AG04450 (cell line): Measurements from ENCODE around the gene ACACB. TPM values are rescaled to one million over a fixed set of nuclear protein-coding genes. Genes with fewer than 3 reads are reported as not detected.

ENCODE experiments used
- CTCF ChIA-PET: fragments of 300-600, 350-600 bp; formaldehyde crosslinking; extraction: SDS; loops from one replicate; lab custom pipeline; 2022; ENCODE audit warnings: antibody characterized with exemption, inconsistent platforms; lab: Charles Lee
- POLR2A ChIA-PET: fragments of 350-600 bp; formaldehyde crosslinking; extraction: SDS; loops from one replicate; lab custom pipeline; 2021; ENCODE audit warnings: antibody characterized with exemption, inconsistent platforms; lab: Yijun Ruan, JAX
- DNase-seq: peaks from one replicate; pipeline ENCODE4 v3.0.0-alpha.2; 2011; ENCODE audit warnings: low read depth, low spot score
- H3K27ac ChIP-seq: one replicate; pipeline ENCODE4 v1.5.1; 2012; ENCODE audit warnings: low read depth, low read length, control low read depth
- H3K27me3 ChIP-seq: one replicate; pipeline ENCODE4 v1.6.0; 2012; ENCODE audit warnings: low read length; ENCODE audit not compliant: control insufficient read depth, insufficient read depth
- H3K4me3 ChIP-seq: 2 replicates; pipeline ENCODE4 v1.5.1; 2011; ENCODE audit warnings: mild to moderate bottlenecking, low read depth, low read length, control low read depth
- H3K9me3 ChIP-seq: 2 replicates; pipeline ENCODE4 v1.5.1; 2012; ENCODE audit warnings: low read length; ENCODE audit not compliant: control insufficient read depth, insufficient read depth
- CTCF ChIP-seq: IDR thresholded peaks from 2 replicates; pipeline ENCODE4 v1.5.1; 2011; ENCODE audit warnings: low read depth, low read length, control low read depth, inconsistent platforms
- polyA plus RNA-seq: library from polyadenylated mRNA; depleted of rRNA; stranded (reverse); fragments of >200 nt; gene quantifications from 2 replicates; pipeline ENCODE4 v1.2.3, GENCODE V29; 2011

The ACACB gene
- polyA plus RNA-seq, 1 experiment = 3.2 TPM

GRCh38 chr12:109275173-109275572 is 158.8 kb downstream of the ACACB start:
- Histone ChIP-seq H3K4me3 (no peak overlapping the region), H3K9me3 (no peaks in the 10 kb centered on the region; the same call in 1 of the 2 replicates), H3K27ac (no peak overlapping the region), H3K27me3 (peaks cover 21% of the 10 kb centered on the region)
- no peak for TF ChIP-seq CTCF
- DNase-seq = no peak
- CTCF ChIA-PET = no interaction called here
- POLR2A ChIA-PET = no interaction called here

- DNase-seq = no peak
- peaks cover 19% of the 10 kb centered on the region for H3K27me3 ChIP-seq
- CTCF ChIA-PET = interaction anchor here (1.3 to 2.7 kb wide), 2 partner anchors 12 to 118 kb away, joined by 4 to 12 read pairs; no protein-coding TSS in a partner anchor
- H3K4me3 ChIP-seq = no peak overlapping the region
- POLR2A ChIA-PET = no interaction called here
- no peaks in the 10 kb centered on the region; the same call in 1 of the 2 replicates for H3K9me3 ChIP-seq
- no peak for TF ChIP-seq CTCF
- no peak overlapping the region for H3K27ac ChIP-seq
These were observed 159.8 kb downstream of the ACACB start for GRCh38 chr12:109276160-109276559.

- POLR2A ChIA-PET = no interaction called here
- no peak for DNase-seq
- Histone ChIP-seq H3K27ac (no peak overlapping the region), H3K4me3 (no peak overlapping the region), H3K9me3 (no peaks in the 10 kb centered on the region; the same call in 1 of the 2 replicates), H3K27me3 (peaks cover 19% of the 10 kb centered on the region)
- CTCF ChIA-PET = interaction anchor here (2.0 to 2.7 kb wide), 2 partner anchors 13 to 166 kb away, joined by 9 to 12 read pairs; no protein-coding TSS in a partner anchor
- no peak for TF ChIP-seq CTCF
These were observed 161.0 kb downstream of the ACACB start for GRCh38 chr12:109277255-109277898.

- peaks cover 19% of the 10 kb centered on the region for H3K27me3 ChIP-seq
- POLR2A ChIA-PET = no interaction called here
- CTCF ChIA-PET = interaction anchor here (1.5 to 2.7 kb wide), 3 partner anchors 14 to 166 kb away, joined by 8 to 12 read pairs (median 9); no protein-coding TSS in a partner anchor
- no peaks in the 10 kb centered on the region; the same call in 1 of the 2 replicates for H3K9me3 ChIP-seq
- H3K27ac ChIP-seq = no peak overlapping the region
- no peak for TF ChIP-seq CTCF
- H3K4me3 ChIP-seq = no peak overlapping the region
- peak; percentile 13 for DNase-seq
These were observed 161.7 kb downstream of the ACACB start for GRCh38 chr12:109277899-109278762.

- no peak for DNase-seq
- Histone ChIP-seq H3K27me3 (peaks cover 19% of the 10 kb centered on the region), H3K9me3 (no peaks in the 10 kb centered on the region; the same call in 1 of the 2 replicates), H3K27ac (no peak overlapping the region), H3K4me3 (no peak overlapping the region)
- POLR2A ChIA-PET = no interaction called here
- no peak for TF ChIP-seq CTCF
- CTCF ChIA-PET = interaction anchor here (1.5 to 2.0 kb wide), 2 partner anchors 115 to 167 kb away, joined by 8 to 9 read pairs; no protein-coding TSS in a partner anchor
These were observed 162.5 kb downstream of the ACACB start for GRCh38 chr12:109278912-109279311.
